ENCODE results near the gene KCNAB3. TPM values are rescaled to one million over a fixed set of nuclear protein-coding genes. Genes with fewer than 3 reads are reported as not detected.
A peak's percentile ranks its signal among the peaks of the same experiment; 100 is the strongest.

The KCNAB3 gene
- total RNA-seq, 4 donors from 2014 or later = 1.6 to 2.9 (median 2.6) TPM

- no peak for DNase-seq (ENCODE audit: low spot score)
- no peak for ATAC-seq (ENCODE audit: low FRiP score)
- TF ChIP-seq CTCF (IDR thresholded peaks at IDR 0.05) = no peak
Measured at GRCh38 chr17:7893187-7893880, 36.3 kb downstream of the KCNAB3 start.

- TF ChIP-seq CTCF (IDR thresholded peaks at IDR 0.05) = no peak
- peak; percentile 90 for DNase-seq (ENCODE audit: low spot score)
- ATAC-seq (ENCODE audit: low FRiP score) = peak; percentile 62
Measured at GRCh38 chr17:7889166-7889955, 40.3 kb downstream of the KCNAB3 start.

DNA sequence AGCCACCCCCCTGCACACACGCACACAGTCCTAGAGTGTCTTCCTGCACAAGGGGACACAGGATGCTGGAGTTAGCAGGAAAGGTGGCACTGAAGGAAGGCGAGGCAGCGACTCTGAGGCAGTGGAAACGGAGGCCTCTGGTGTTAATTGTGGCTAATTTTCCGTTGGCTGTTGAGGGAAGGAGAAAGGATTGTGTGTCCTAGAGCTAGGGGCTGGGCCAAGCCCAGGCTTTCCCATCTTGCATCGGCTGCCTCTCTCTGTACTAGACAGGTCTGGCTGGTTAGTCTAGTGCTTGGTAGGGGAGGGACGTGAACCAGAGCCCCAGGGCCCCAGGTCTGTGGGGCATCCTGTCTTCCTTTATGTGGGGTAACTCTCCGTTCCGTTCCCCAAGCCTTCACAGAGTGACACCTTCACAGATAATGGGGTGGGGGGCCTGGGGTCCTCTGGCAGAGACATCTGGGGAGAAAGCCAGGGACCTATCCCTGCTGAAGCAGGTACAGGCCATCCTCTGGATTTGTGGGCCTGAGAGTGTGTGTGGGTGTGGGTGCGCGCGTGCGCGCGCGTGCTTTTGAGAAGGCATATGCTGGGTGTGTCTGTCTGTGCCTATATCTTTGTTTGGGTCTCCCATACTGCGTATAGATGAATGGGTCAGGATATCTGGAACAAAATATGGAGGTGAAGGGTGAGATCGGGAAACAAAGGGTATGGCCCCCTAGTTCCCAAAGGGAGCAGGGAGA lies 41.3 kb downstream of the KCNAB3 start, which contains the start of gene CHD3:
Gene CHD3, plus strand, starts transcription at position 606 of the 737 bp plus-strand sequence. CDS start 212 bp downstream, outside the sequence.
- TF ChIP-seq CTCF (IDR thresholded peaks at IDR 0.05) = no peak
- DNase-seq (ENCODE audit: low spot score) (no peak), ATAC-seq (ENCODE audit: low FRiP score) (peak; percentile 6)

DNA sequence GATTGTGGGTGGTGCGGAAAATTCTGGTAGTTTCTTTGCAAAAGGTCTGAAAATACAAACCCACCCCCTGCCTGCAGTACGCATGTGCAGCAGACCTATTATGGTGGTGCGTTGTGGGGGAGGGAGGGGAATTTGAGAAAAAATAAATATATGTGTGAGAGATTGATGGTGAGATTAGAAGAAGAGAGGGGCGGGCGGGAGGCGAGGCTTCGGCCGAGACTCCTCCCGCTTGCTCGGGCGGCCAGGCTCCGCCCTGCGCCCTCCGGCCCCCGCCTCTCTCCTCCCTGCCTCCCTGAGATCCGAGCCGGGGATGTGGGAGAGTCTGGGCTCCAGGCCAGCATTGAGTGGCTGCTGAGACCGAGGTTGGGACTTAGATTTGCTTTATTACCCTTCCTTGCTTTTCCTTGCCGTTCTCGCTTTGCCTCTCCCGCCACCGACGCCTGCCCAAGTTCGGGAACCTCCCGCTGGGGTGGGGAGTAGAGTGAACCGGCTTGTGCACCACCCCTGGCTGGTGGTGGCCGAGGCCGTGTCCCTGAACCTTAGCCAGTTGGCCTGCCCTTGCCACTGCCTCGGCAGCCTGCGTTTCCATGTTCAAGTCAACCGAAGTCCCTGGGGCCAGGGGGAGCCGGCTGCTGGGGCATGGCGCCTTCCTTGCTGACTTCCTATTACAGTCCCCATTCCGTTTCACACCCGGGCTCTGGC lies 42.0 kb downstream of the KCNAB3 start:
- ATAC-seq (ENCODE audit: low FRiP score) = peak; percentile 75
- TF ChIP-seq CTCF (IDR thresholded peaks at IDR 0.05) = no peak
- peak; percentile 71 for DNase-seq (ENCODE audit: low spot score)

DNA sequence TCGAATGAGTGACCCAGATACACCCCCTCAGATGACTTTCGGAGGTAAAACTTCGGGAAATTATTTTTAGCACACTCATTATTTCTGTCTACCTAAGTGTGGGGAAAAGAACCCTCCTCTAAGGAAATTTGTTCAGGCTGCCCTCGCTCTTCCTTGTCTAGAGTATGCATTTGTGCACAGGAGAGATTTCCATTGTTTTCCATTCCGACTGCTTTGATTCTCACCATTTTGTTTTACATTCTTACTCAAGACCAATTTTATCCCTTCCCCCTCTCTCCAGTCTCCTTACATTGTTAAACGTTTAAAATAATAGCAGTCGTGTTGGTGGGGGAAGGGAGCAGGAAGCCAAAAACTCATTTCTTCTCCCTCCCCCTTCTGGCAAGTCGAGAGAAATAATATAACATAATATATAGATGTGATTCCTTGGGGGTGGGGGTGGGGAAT lies 42.6 kb downstream of the KCNAB3 start:
- TF ChIP-seq CTCF (IDR thresholded peaks at IDR 0.05) = no peak
- DNase-seq (ENCODE audit: low spot score) (no peak), ATAC-seq (ENCODE audit: low FRiP score) (no peak)

- DNase-seq (ENCODE audit: low spot score) (no peak), ATAC-seq (ENCODE audit: low FRiP score) (no peak)
- TF ChIP-seq CTCF (IDR thresholded peaks at IDR 0.05) = no peak
Measured at GRCh38 chr17:7886227-7887037, 43.2 kb downstream of the KCNAB3 start.

Measured in omental fat pad (tissue), 4 donors.